Colon (tissue), 2 donors: ENCODE results near the gene POFUT1.
"Not testable (repeated sequence)": the region's sequence is repeated elsewhere in the genome, so short reads cannot be mapped to it uniquely, and the experiment has no call there.

Experiments
- FAIRE-seq: peaks from 2 replicates; lab custom pipeline; 2012; peaks lifted over from hg19 to GRCh38; lab: Jason Lieb, UNC
- donor health status: control.
- donor health status: control.

Gene POFUT1

DNA sequence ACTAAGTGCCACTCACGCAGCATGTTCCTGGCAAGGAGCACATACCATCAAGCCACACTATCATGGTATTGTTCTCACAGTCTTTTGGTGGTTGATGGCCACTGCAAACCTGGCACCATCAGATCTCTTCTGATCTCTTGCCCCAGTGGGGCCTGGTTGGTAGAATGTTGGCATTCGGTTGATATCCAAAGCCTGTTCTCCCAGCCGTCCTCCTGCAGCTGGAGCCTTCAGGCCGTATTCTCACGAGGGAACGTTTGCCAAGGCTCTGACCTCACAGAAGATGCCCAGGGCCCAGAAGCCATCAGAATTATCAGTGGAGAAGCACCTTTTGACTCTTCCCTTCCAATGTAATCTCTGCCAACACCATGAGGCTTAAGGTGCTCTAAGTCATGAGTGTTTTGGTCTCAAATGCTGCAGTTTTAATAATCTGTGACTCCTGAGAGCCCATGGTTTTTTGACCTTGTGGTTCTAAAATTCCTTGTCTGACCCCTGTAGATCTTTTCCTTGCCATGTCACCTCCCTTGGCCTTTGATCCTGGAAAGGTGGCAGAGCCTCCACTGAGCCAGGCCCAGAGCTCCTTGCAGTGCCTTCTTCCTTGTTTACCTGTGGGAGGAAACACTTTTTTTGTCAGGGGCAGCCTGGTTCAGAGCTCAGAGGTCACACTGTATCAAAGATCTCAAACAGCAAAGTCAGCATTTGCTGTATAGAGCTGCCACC, 27.8 kb downstream of the POFUT1 start:
- no peak for FAIRE-seq

DNA sequence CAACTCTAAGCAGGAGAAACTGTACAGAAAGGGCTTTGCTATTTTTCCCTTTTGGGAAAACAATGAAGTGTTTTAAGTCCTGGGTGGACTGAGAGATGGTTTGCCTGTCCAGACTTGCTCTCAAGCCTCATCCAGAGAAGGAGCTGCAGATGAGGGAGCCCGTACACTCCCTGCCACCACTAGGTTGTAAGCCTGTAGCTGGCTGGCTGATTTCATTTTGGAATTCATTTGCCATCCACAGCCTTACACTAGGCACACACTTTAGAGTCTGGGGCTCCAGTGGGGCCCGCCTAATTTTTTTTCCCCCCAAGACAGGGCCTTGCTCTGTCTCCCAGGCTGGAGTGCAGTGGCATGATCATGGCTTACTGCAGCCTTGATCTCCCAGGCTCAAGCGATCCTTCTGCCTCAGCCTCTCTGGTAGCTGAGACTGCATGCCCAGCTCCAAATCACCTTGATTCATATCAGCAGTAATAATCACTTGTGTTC, 28.4 kb downstream of the POFUT1 start:
- FAIRE-seq = no peak

DNA sequence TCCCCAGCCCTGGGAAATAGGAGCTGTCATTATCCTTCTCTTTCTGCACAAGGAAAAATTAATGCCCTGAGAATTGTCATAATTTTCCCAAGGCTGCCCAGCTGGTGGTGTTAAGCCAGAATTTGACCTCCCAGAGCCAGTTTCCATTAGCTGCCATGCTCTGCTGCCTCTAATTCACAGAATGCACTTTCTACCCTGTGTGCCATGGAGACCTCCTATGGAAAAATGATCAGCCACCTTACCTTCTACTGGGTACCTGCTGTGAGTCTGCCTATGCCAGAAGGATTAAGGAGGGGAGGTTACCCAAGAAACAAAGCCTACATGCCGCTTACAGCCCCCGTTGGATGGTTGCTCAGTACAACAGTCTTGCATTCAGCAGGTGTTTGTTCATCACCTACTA, 29.1 kb downstream of the POFUT1 start:
- FAIRE-seq = no peak

DNA sequence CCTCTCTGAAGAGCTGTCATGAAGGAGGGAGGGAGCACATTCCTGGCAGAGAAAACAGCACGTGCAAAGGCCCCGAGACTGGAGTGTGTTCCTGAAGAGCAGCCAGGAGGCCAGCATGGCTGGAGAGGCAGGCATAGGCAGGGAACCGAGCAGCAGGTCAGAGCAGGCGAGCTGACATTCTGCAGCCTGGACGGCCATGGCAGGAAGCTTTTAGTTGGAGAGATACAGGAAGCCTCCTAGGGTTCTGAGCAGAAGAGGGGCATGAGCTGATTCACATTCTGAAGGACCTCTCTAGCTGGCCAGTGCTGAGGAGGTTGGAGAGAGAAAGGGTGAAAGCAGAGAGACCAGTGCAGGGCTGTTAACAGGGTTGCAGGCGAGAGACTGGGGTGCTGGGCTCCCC, 29.7 kb downstream of the POFUT1 start:
- no peak for FAIRE-seq

DNA sequence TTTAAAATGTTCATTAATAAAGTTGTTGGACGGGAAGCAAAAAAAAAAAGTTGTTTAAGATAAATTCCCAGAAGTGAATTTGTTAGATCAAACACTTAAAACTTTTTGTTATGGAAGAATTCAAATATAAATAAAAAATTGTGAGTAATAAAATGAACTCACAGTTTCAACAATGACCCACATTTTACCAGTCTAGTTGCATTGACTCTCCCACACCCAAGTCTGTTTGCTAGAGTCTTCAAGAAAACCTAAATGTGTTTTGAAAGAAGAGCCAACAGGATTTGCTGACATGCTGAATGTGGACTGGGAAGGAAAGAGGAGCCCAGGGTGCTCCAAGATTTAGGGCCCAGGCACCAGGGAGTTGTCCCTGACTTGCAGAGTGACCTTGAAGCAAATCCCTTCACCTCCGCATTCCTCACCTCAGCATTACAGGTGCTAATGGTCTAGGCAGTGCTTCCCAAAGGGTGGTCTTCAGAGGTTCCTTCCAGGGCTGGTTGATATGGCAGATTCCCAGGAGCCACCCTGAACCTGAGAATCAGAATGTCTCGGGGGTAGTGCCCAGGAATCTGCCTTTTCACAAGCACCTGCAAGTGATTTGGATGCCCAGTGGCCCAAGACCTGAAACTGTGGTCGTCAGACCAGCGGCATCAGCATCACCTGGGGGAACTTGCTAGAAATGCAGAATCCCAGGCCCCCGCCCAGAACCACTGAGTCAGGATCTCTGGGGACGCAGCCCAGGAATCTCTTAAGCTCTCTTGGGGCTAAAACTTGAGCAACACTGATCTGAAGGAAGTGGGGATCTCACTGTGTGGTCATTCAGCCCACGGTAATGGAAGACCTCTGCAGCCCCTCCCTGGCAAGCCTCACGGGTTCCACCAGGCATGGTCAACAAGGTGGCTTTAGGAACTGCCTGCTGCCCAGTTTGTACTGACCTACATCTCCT, 31.1 kb downstream of the POFUT1 start:
- no peak for FAIRE-seq

DNA sequence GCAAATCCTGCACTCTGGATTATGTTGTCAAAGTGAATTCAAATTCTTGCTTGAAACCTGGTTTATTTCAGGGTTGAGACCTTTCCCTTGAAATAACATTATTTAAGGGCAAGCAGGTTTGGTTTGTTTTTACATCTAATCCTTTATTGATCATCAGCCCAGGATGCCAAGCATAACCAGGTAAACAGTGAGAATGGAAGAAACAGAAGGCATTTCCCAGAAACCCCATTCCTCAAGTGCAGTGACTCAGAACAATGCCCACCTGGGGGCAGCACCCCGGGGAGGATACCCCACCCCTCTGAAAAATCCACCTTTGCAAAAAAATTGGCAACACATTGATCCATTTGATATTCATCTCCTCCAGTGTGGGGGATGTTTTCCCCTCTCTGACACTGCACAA, 32.5 kb downstream of the POFUT1 start:
- no peak for FAIRE-seq

DNA sequence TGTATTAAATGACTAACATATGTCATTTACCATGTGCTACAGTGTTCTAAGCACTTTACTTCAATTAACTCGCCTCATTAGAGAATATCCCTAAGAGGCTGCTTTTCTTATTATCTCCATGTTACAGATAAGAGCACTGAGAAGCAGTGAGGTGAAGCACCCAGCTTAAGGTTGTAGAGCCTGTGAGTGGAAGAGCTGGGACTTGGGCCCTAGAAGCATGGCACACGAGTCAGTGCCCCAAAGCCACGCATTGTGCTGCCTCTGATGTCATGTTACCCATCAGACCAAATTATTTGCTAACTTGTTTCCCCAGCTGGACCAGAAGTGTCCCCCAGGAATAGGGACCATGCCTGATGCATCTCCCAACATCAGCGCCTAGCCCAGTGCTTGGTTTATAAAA, 34.1 kb downstream of the POFUT1 start:
- FAIRE-seq = no peak

DNA sequence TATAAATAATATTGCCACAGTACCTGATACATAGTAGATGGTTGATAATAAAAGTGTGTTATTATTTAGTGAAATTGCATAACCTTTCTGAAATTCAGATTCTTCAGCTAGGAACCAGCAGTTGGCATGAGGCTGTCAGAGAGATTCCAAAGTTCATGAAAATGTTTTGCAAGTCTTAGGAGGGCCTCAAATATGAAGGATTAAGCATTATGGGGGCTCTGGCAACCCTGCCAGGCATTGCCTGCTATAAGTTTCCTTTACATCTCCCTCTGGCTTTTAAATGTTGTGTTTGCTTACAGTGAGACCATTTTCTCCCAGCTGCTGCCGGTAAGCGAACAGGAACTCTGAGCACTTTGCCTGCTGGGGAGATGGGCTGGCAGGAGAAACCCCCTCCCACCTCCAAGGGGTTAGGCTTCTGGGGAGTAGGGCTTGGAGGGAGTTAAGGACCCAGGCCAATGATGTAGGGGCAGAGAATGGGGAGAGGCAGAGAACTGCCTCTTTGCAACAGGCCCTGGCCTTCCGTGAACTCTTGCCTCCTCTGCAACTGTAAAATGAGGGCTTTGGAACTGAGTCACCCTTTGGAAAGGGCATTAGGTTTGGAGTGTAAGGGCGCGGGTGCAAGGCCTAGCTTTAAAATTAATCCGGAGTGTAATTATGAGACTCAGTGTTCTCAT, 36.6 kb downstream of the POFUT1 start:
- no peak for FAIRE-seq

DNA sequence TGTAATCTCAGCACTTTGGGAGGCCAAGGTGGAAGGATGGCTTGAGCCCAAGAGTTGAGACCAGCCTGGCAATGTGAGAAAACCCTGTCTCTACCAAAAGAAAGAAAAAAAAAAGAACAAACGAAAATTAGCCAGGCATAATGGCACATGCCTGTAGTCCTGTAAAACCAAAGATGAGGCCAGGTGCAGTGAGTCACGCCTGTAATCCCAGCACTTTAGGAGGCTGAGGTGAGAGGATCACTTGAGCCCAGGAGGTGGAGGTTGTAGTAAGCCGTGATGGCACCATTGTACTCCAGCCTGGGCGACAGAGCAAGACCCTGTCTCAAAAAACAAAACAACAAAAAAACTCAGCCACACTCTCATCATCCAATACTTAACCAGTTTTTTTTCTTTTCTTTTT, 37.3 kb downstream of the POFUT1 start:
- no peak for FAIRE-seq

DNA sequence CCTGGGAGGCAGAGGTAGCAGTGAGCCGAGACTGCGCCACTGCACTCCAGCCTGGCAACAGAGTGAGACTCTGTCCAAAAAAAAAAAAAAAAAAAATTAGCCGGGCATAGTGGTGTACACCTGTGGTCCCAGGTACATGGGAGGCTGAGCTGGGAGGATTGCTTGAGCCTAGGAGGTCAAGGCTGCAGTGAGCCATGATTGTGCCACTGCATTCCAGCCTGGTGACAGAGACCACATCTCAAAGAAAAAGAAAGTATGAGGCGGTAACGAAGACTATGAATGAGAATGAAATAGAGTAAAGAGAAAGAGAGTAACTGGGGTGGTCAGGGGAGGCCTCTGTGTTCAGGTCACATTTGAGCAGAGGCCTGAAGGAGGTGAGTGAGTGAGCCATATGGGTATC, 38.5 kb downstream of the POFUT1 start:
- not testable (repeated sequence) for FAIRE-seq

DNA sequence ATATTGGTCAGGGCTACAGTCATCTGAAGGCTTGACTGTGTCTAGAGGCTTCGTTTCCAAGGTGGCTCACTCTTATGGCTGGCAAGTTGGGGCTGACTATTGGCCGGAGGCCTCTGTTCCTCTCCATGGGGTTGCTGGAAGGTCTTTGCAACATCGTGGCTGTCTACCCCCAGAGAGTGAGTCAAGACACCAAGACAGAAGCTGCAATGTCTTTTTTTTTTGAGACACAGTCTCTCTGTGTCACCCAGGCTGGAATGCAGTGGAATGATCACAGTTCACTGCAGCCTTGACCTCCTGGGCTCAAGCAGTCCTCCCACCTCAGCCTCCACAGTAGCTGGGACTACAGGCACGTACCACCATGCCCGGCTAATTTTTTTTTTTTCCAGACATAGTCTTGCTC, 40.4 kb downstream of the POFUT1 start:
- FAIRE-seq = no peak

DNA sequence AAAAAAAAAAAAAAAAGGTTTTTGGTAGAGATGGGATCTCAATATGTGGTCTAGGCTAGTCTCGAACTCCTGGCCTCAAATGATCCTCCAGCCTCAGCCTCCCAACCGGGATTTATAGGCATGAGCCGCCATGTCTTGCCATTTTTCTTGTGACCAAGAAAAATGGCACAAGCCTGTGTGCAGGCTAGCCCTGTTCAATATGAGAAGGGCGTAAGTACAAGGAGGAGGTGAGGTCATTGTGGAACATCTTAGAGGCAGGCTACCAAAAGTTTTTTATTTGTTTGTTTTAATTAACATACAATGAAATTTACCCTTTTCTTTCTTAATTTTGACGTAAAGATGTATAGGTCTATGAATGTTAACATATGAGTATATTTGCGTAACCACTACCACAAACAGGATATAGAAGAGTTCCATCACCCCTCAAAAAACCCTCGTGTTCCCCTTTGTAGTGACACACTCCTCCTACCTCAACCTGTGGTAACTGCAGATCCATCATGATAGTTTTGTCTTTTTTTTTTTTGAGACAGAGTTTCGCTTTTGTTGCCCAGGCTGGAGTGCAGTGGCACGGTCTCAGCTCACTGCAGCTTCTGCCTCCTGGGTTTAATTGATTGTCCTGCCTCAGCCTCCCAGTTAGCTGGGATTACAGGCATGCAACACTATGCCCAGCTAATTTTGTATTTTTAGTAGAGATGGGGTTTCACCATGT, 41.5 kb downstream of the POFUT1 start:
- no peak for FAIRE-seq

DNA sequence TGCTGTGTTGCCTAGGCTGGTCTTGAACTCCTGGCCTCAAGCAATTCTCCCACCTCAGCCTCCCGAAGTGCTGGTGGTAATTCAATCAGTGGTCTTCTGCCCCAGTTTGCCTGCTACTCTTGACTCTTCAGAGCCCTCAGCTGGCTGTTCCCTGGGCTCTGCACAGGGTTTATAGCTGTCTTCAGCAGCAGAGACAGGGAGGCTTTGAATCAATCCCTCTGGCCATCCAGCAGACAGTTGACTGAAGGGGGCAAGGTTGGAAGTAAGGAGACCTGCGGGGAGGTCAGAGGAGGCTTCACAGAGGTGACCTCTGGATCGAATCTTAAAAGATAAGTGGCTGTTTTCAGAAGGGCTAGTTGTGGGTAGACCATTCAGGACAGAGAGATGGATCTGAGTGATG, 43.8 kb downstream of the POFUT1 start:
- no peak for FAIRE-seq

DNA sequence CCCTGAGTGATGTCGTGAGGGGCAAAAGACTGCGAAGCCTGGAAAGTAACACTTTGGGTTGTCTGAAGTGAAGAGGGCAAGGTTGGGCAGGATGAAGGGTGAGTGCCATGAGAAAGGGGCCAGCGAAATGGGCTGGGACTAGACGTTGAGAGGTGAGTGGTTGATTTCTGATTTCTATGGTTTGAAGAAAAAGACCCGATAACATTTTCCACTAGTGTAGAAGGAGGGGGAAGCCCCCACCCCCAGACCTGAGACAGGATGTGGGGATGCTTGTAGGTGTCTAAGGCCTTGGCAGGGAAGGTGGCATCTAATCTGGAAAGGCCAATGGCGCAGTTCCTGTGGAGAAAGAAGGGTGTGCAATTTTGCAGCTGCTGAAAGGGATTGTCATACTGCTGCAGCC, 44.5 kb downstream of the POFUT1 start:
- no peak for FAIRE-seq

DNA sequence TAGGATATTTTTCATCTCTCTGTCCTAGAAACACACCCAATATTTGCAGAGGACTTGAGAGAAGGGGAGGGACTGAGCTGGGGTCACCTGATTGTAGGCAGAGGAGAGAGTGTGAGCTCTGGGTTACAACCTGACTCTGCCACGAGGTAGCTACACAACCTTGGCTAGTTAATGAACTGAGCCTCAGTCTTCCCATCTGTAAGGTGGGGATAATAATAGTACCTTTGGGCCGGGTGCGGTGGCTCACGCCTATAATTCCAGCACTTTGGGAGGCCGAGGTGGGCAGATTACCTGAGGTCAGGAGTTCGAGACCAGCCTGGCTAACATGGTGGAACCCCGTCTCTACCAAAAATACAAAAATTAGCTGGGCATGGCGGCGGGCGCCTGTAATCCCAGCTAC, 53.3 kb downstream of the POFUT1 start:
- FAIRE-seq = not testable (repeated sequence)

DNA sequence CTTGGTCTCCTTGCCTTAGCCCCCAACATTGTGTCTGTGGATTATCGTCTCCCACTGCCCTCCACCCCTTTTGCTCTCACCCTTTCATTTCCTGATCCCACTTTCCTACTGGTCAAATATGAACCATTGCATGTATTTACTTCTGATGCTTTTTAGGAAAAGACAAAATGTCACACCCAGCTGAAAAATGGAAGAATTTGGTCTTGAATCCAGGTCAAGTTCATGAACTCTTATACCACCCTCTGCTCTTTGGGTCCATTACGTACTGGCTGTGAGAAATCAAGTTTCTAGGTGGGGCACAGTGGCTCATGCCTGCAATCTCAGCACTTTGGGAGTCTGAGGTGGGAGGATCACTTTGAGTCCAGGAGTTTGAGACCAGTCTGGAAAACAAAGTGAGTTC, 54.0 kb downstream of the POFUT1 start:
- no peak for FAIRE-seq

DNA sequence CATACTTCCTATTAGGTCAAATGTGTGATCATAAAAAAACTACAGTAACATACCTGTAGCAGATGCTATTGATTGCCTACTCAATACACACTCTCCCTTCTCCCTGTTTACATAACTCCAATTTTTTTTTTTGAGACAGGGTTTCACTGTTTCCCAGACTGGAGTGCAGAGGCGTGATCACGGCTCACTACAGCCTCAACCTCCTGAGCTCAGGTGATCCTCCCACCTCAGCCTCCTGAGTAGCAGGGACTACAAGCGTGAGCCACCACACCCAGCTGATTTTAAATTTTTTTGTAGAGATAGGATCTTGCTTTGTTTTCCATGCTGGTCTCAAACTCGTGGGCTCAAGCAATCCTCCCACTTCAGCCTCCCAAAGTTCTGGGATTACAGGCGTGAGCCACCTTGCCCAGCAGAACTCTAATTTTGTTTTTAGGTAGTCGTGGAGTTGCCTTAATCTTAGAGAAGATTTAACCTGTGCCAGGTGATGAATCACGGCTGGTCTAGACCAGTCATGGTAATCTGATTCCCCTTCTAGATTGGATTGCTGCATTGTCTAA, 55.8 kb downstream of the POFUT1 start:
- no peak for FAIRE-seq

DNA sequence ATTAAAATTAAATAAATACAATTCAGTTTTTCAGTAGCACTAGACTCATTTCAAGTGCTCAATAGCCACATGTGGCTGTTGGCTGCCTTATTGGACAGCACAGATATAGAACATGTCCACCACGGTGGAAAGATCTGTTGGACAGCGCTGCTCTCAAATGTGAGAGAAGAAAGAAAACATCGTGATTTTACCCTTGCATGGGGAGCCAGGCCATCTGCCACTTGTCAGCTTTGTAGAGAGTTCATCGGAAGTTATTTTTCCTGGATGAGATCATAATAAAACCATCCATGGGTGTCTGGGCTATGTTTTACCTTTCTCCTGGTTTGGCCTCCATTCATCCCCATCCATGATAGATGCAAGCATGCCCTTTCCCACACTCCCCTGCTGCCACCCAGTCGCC, 63.9 kb downstream of the POFUT1 start:
- no peak for FAIRE-seq

DNA sequence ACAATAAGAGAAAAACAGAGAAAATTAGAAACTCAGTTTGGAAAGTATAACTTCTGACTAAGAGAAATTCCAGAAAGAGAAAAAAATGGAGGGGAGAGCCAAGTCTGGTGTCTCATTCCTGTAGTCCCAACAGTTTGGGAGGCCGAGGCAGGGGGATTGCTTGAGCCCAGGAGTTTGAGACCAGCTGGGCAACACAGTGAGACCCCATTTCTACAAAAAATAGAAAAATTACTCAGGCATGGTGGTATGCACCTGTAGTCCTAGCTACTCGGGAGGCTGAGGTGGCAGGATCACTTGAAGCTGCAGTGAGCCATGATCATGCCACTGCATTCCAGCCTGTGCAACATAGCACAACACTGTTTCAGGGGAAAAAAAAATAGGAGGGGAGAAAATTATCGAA, 66.7 kb downstream of the POFUT1 start:
- FAIRE-seq = no peak

DNA sequence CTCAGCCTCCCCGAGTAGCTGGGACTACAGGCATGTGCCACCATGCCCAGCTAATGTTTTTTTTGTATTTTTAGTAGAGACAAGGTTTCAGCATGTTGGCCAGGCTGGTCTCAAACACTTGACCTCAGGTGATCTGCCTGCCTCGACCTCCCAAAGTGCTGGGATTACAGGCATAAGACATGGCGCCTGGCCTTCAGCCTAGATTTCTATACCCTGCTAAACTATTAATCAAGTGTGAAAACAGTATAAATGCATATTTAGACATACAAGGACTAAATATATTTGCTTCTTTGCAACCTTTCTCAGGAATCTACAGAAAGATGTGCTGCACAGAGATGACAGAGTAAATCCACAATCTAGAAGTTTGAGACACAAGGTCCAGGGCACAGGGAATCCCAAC, 67.5 kb downstream of the POFUT1 start:
- not testable (repeated sequence) for FAIRE-seq

DNA sequence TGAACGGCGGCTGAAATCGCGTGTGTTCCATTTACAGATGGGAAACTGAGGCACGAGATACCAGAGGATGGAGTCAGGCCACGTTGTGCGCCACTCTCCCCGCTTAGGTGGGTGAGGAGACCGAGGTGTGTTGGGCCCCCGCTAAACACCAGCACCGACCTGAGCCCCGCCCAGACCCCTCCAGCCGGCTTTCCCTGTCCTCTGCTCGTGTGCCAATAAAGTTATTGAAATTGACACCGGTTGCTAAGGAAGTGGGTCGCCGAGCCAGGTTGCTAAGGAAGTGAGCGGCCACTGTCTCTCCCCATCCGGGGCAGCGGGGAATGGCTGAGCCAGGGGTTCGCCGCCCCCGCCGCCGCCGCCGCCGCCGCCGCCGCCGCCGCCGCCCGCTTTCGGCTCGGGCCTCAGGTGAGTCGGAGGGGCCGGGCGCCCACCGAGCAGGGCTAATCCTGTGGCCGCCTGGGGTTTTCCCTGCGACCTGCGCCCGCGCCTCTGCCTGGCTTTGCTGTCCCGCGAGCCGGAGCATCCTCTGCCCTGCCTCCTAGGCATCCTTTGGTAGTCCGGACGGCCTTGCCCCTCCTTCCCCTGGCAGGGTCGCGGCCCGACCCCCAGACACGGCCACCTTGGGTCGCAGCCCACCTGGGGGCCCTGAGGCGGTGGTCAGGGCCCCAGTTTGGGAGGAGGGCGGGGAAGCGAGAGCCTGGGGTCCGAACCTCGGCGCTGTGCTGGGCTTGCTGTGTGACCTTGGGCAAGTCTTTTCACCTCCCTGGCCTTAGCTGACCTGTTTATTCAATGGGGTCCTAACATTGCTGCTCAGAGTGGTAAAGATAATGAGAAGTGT, 69.9 kb downstream of the POFUT1 start, which contains the start of gene KIF3B:
Gene KIF3B (plus strand): TSS at position 291 of the 838 bp plus-strand sequence. CDS start 32,127 bp downstream, outside the sequence.
- FAIRE-seq = no peak
